Amniotic stem cell (primary cell): ENCODE measurements around the gene MCF2L.

Source experiments
- DNase-seq: peaks from one replicate; lab custom pipeline; 2025; lab: John Stamatoyannopoulos, UW

Gene MCF2L

DNA sequence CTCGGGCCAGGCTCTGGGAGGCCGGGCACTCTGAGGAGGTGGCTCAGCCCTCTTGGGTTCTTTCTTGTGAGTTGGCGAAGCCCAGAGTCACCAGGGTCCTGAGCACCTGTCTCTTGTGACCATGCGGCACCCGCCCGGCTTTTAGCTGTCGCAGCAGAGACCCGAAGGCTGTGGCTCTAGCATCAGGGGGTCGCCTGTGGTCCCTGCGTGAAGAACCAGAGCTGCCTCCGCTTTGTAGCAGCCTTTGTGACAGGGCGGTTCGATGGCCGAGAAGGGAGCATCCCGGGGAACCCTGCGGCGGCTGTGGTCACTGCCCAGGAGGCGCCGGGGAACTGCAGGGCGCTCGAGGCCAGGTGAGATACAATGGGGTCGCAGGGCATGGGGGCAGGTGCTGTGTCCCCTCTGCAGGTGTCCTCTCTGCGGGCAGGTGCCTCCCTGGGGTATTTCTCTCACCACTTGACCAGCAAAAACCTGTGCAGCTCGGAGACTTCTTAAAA lies 10.4 kb downstream of the MCF2L start:
- no peak for DNase-seq

DNA sequence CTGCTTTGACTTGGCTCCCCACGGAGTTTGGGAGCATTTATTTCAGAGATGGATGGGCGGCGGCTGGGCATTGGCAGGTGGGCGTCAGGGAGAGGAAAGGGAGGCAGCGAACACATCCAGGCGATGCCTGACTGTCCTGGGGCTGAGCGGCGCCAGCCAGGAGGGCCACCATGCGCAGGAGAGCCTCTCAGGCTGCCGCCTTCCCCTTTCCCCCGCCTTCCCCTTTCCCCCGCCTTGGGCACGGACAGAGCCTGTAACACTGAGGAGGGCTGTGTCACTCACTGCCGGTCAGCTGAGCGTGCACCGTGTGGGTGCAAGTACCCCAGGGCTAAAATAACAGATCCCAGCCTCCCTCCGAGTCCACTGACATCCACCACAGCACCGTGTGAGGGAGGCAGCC lies 11.4 kb downstream of the MCF2L start:
- DNase-seq: no peak

DNA sequence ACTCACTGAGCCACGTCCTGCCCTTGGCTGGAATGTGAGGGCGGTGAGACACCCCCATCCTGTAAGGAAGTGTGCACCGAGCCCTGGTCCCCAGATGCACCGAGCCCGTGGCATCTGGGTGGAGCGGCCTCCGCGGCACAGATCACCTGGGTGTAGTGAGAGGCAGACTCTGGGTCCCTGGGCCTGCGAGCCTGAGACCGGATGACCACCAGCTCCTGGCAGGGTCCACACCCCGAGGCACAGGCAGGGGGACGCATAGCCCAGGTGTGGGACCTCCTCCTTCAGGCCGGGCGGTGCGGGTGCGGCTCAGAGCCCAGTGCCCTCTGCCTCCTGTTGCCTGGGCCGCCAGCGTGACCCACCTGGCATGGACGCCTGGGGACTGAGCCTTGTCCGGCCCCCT lies 12.4 kb downstream of the MCF2L start:
- DNase-seq: no peak

DNA sequence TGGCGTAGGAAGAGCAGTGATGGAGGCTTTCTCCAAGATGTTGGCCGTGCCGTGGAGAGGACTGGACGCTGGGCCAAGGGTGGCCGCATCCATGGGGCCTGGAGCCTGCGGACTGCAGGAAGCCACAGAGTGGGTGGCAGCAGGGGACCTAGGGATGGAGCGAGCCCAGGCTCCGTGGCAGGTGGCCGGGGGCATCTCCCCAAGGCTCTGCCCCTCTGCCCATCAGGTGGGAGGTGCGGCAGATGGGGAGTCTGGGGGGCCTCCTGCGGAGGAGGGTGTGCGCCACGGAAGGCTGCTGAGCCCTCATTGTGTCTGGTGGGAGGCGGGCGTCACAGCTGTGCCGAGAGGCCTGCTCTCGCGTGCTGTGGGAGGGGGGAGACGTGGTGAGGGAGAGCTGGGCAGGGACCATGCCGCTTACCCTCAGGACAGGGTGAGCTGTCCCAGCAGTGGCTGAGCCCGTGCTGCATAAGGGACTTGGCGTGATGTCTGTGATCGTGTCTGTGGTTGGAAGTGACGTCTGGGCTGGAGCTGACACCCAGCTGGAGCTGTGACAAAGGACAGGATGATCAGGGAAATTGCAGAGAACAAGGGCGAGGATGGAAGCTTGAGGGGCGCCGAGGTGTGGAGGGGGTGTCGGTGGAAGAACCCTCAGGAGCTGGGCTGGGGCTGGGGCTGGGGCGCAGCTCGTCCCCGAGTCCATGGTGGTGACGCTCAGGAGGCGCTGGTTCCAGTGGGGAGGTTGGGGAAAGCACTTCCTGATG lies 13.4 kb downstream of the MCF2L start:
- DNase-seq: no peak

DNA sequence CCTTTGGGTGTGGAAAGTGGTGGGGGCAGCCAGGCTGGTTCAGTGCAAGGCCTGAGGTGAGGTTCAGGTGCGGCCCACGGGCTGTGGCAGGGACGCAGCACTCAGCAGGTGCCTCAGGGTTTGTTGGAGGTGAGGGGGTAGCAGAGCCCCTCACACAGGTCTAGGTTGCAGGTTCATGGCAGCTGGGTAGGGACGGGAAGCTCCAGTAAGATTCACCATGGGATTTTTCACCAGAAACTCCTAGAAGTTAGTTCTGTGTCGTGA lies 14.0 kb downstream of the MCF2L start:
- no peak for DNase-seq

DNA sequence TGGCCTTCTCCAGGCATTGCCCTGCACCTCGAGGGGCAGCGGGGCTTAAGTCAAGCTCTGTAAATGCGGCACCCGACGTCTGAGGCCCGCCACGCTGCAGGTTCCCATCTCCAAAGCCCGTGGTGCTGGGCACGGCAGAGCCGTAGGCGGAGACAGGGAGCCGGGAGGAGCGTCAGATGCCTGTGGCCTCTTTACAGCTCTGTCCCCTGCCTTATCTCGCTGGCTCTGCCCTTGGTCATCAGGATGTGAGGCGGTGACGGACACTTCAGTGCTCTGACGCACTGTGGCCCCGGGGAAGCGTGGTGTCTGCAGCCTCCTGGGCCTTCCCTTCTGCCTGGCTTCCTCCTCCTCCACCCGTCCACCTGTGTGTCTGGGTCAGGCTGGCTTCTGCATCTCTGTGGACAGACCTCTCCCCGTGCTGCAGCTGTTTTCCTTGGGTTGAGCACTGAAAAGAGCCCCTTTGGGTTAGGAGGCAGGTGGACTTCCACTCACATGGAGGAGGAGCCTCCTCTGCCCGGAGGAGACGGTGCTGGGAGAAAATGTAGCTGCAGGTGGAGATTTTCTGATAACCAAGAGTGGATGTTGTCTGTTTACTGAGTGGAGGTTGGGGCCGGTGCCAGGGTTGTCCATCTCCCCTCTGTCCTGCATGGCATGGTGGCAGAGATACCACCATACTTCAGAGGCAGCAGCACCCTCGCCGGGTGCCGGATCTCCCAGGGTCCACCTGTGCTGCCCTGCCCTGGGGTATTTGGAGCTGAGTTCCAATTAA lies 14.6 kb downstream of the MCF2L start:
- no peak for DNase-seq

DNA sequence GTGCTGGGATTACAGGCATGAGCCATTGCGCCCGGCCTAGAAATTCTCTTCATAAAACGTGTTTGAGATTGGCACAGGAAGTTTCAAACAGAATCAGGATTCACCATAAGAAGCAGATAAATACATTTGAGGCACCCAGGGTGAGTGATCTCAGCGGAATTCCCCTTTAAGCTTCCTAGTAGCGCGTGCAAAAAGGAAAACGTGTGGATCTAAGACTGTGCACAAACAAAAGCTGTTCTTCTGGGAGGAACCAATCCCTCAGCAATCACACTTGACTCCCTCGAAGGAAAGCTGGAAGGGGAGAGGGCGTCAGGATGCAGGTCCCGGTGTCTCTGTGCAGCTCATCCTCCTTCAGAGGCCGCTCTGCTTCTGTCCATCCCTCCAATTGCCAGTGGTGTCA lies 15.5 kb downstream of the MCF2L start:
- no peak for DNase-seq

DNA sequence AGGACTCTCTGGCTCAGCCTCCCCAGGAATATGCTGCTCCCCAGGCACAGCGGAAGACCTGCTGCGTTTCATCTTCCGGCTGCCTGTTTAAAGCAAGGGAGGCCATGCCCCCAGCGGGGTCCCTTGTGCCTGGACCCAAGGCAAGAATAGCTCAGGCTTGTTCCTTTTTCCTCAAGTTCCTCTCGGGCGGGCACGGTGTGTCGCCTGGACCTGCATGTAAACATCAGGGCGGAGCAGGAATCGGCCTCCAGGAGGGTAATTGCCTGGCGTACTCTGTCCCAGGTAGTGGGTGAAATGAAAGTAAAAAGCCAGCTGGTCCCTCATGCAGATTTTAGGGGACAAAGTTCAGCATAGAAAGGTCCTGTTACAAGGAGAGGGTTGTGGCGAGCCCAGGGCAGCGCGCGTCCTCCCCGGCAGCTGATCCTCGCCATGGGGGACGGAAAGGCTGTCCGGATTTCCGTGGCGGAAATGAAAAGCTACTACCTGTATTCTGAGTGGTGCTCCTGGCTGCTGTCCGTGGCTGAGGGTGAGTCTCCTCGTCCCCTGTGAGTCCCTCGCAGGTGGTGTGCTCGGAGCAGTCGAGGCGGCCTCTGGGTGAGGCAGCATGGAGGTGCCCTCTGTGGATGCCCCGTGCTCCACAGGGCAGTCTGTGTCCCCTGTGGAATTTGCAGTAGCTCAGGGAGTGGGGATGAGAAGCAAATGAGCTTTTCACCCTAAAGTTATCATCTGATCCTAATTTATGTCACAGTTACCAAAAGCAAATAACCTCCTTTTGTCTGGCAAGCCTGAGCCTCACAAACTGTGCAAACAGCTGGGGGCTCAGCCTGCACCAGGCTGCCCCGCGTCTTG lies 16.2 kb downstream of the MCF2L start:
- DNase-seq: no peak

DNA sequence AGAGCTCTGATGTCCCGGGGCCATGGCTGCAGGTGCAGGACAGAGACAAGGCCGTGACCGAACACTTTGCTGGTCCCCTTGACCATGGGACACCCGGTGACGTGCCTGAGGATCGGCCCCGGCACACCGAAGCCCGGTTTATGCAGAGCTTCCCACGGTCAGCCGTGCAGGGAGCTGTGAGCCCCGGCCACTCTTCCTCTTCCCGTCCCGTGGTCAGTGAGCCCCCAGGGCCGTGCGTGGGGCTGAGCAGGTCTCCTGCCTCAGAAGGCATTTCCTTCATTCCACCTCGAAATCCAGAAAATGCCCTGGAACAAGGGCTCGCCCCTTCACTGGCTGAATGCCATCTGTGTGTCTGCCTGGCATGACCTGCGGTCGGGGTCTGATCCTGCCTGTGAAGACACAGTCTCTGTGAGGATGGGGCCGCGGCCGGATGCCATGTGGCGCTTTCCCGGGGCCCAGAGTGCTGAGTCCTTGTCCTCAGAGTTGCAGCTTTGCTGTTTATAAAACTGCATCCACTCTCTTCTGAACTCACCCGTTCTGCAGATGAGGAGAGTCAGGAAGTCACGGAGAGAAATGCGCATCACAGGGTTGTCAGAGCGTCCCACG lies 16.9 kb downstream of the MCF2L start:
- no peak for DNase-seq

DNA sequence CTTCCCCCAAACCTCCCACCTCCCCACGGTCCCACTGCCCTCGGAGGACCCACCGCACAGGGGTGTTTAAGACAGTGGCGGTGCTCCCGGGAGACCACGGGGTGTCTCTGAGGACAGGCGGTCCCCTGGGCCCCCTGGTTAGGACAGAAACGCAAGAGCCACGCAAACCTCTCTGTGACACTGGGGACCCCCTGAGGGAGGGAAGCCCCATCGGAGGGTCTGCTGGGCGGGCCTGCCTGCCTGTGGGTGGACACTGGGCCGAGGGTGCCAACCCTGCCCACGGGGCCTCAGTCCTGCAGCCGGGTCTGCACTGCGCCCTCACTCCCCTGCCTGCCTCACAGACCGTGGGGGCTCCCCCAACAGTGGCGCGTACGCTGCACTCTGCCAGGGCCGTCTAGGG lies 17.5 kb downstream of the MCF2L start:
- no peak for DNase-seq

DNA sequence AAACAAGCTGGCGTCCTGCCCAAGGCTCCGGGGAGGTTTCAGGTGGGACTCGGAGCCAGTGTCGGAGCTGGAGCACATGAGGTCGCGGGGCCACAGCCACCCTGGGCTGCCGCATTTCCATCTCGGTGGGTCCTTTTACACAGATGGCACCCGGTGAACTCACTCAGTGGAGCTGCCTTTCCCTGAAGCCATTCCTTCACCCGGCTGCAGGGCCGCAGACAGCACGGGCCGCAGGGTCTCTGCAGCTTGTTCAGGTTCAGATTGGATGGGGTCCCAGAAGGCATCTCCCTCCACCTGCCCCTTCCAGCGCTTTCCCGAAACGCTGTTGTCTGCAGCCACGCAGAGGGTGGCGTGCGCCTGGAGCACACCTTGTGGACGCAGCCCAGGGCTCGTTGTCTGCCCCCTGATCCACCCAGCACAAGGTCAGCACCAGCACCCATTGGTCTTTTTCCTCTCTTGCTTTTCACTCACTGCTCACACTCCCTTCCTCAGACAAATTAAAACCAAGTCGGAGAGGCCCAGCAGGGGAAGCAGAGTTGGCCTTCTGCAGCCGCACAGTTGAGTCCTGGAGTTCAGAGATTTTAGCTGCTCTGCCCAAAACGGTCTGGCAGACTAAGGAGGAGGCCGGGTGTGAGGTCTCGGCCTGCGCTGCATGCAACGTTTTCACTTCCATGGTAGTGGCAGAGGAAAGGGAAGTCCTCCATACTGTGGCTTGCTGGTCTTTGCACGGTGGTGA lies 18.1 kb downstream of the MCF2L start:
- DNase-seq: no peak

DNA sequence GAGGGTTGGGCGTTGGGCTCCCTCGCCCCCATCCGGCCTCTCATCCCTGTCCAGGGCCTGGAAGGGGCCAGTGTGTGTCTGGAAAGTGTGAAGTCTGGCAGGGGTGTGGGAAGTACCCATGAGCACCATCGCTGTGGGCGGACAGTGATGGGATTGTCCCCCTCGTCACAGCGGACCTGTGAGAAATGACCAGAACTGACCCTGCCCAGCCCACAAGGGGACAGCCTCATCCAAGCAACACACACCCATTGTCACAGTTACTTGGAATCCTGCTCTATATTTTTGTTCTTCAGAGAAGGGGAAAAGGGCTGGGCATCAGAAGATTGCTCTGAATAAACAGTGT lies 18.6 kb downstream of the MCF2L start:
- DNase-seq: no peak

DNA sequence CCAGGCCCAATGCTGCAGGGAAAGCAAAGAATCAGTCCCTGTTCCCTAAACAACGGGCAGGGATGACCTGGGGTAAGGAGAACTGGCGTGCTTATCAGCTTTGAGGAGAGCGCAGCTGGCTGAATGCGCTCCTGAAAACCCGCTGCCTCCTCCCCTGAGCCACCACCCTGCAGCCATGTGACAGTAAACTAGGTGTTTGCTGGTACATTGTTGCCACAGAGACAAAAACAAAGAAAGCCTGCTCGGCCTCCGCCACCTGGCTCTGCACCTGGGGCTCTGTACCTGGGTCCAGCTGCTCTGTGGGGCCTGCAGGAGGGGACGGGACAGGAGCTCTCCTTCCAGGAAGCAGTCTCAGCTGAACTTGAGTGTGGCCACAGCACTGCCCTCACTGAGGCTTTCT lies 21.8 kb downstream of the MCF2L start:
- no peak for DNase-seq

DNA sequence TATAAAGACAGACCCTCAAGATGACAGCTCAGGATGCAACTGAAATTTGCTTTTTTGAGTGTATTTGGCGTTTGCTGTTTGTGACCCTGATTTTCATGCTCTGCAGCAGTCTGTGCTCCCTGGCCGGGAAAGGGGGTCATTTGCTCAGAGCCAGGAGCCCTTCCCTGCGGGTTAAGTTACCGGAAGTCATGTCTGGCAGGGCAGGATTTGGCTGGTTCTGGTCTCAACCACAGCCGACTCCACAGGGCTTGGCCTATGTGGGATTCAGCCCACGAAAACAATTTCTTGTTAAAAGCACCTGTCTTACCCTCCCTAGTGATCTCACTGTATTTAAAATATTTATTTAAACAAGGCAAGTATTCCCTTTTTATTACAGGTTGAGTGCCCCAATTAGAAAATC lies 22.6 kb downstream of the MCF2L start:
- DNase-seq: no peak

DNA sequence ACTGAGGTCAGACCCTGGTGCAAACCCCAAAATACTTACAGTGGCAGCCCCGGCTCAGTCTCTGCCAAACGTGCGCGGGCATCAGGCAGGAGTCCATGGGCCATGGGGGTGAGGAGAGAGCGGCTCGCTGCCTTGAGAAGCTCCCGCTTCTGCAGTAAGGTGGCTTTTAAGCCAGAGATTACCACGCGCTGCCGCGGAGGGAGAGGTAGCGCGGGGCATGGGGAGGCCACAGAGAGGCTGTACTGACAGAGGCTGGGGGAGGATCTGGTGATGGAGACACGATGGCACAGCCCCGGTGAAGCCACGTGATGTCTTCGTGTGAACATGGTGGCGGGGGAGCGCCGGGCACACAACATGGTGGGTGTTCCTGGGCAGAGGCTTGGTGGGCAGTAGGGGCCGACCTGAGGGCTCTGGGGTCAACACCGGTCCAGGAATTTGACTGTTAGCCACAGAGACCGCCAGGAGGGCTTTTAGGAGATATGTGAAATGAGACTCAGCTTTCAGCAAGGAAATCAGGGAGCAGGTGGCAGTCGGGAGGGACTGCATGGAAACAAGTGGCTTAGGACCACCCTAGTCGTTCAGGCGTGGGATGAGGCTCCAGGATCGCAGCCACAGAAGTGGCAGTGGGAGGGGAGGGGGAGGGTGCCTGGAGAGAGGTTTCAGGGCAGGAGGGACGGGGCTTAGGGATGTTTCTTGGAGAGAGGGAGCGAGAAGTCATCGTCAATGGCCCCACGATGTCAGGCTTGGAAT lies 24.1 kb downstream of the MCF2L start:
- DNase-seq: no peak

DNA sequence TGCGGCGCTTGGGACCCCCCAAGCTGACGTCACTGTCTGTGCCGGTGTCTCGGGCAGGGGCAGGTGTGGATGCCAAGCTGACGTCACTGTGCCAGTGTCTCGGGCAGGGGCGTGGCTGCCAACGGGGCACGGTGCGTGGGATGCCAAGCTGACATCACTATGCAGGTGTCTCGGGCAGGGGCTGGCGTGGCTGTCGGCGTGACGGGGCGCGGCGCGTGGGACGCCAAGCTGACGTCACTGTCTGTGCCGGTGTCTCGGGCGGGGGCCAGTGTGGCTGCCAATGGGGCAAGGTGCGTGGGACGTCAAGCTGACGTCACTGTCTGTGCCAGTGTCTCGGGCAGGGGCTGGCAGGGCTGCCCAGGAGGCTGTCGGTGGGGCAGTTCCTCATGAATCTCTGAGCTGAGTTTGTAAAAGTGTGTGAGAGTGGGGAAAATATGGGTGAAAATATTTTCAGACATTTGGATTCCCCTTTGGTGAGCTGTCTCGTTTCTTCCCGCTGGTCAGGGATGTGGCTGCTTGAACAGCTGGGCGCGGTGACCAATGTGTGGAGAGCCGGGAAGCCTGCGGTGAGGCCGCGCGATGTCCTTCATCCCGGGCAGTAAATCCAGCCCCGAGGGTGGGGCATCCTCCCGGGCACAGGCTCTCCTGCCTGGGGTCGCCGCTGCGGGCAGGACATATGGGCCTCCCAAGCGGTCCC lies 25.2 kb downstream of the MCF2L start:
- DNase-seq: no peak

DNA sequence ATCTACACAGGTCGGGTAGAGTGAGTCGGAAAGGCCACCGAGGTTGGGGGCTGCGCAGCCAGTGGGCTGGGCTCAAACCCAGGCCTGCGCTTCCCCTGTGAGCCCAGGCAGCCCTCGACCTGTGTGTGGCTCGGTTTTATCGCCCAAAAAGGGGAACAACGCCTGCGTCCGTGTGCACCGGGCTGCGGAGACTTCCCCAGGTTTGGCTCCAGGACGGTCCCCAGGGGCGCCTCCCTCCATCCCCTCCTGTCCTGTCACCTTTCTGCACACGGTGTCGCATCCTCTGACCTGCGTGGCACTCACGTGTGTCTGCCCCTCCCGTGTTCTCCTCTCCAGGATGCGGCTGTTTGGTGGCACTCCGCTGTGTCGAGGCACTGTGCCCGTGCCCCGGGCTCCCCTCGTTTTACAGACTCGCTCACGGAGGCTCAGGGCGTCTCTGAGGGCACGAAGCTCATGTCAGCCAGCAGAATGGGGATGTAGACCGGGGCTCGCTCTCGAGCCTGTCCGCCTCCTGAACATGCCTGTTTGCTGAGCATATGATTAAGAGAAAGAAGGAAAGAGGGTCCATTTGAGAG lies 25.9 kb downstream of the MCF2L start:
- no peak for DNase-seq

DNA sequence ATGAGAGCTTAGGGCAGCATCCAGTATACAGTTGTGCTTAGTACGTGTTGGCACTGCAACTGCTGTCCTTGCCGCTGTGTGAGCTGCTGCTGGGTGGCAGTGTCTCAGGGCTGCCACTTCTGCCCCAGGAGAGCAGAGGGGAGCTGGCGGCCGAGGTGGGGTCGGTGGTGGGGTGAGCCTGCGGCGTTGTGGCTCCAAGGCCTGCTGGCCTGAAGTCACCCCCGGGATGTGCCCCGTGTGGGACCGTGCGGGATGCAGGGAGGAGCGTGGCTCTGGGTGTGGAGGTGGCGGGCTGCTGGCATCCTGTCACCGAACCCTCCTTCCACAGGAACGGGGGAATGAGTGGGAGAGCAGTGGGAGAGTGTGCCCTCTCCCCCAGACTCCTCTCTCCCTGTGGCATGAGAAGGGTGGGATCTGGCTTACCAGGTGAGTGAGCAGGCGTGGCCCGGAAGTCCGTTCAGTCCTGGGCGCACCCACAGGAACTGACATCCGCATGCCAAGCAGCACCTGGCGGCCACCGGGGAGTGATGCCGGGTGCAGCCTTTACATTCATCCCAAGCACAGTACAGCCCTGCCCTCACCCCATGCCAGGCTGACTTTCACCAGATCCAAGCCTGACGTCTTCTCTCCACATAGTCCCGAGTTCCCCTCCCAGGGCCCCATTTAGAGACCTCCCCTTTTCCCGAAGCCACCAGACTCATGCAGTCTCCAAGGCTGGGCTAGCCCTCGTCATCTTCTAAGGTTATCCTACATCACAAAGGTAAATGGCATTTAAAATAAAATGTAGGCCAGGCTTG lies 26.6 kb downstream of the MCF2L start:
- no peak for DNase-seq

DNA sequence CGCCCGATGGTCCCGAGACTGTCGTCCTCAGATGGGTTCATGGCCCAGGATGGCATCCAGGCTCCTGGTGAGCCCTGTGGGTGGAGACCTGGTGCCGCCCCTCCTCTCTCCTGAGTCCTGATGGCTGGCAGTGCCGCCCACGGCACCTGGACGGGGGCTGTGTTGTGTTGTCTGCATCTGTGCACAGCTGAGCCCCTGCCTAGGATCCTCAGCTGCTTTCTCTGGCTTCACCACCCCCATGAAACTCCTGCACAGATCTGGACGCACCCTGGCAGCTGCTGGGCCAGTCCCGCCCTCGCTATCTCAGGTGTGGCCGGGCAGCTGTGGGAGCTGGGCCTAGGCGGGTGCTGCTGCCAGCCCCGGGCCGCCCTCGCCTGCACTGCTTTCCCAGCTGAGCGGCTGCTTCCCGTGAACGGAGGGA lies 27.7 kb downstream of the MCF2L start:
- DNase-seq: no peak
